ENCODE measurements around the gene RPS19BP1. TPM values are rescaled to one million over a fixed set of nuclear protein-coding genes. Genes with fewer than 3 reads are reported as not detected.

The RPS19BP1 gene
- total RNA-seq, 1 donor from 2014 or later: 58.7 TPM

- no peak overlapping the region for H2AFZ ChIP-seq (ENCODE audit: low read depth, low read length)
Observed at GRCh38 chr22:39535831-39536449, 3.4 kb upstream of the RPS19BP1 start.

GRCh38 chr22:39535357-39535725 lies 2.8 kb upstream of the RPS19BP1 start:
- DNase-seq (ENCODE audit: low read depth): no peak
- FAIRE-seq: no peak
- no peak for TF ChIP-seq EZH2 (IDR thresholded peaks at IDR 0.05; ENCODE audit: insufficient read depth, low read length)
- no peak for TF ChIP-seq CTCF (IDR thresholded peaks at IDR 0.05; ENCODE audit: insufficient read depth, low read depth, low read length)
- H2AFZ ChIP-seq (ENCODE audit: low read depth, low read length): no peak overlapping the region
- H3K4me2 ChIP-seq (ENCODE audit: low read length): no peak overlapping the region
- no peaks in the 10 kb centered on the region for H3K36me3 ChIP-seq (ENCODE audit: insufficient read depth, low read length)
- peaks cover 22% of the 10 kb centered on the region for H3K79me2 ChIP-seq (ENCODE audit: insufficient read depth, low read length)
- H3K4me3 ChIP-seq (ENCODE audit: insufficient read depth, low read depth, low read length): no peak overlapping the region
- peak overlapping the region; percentile 26 for H3K9ac ChIP-seq (ENCODE audit: low read length)
- H4K20me1 ChIP-seq (ENCODE audit: insufficient read depth, low read length): peaks cover 18% of the 10 kb centered on the region
- Mint-ChIP-seq H3K27me3 (ENCODE audit: low read depth, unreplicated experiment) (peaks cover 6% of the 10 kb centered on the region), H3K4me1 (ENCODE audit: low read depth, unreplicated experiment) (peaks cover 12% of the 10 kb centered on the region), H3K4me3 (ENCODE audit: unreplicated experiment) (no peak overlapping the region), H3K27ac (ENCODE audit: unreplicated experiment) (no peak overlapping the region), H3K9me3 (ENCODE audit: unreplicated experiment) (no peaks in the 10 kb centered on the region), H3K36me3 (ENCODE audit: low read depth, unreplicated experiment) (no peaks in the 10 kb centered on the region)
- no peaks in the 10 kb centered on the region for H3K9me3 ChIP-seq (ENCODE audit: insufficient read depth, low read depth, low read length)
- peaks cover 22% of the 10 kb centered on the region for H3K4me1 ChIP-seq (ENCODE audit: insufficient read depth, low read length)
- H3K27me3 ChIP-seq (ENCODE audit: insufficient read depth, low read length): no peaks in the 10 kb centered on the region
- H3K27ac ChIP-seq (ENCODE audit: low read depth, low read length): no peak overlapping the region

More at GRCh38 chr22:39535831-39536449, 3.4 kb upstream of the RPS19BP1 start:
- Histone ChIP-seq H4K20me1 (ENCODE audit: insufficient read depth, low read length) (peaks cover 12% of the 10 kb centered on the region), H3K79me2 (ENCODE audit: insufficient read depth, low read length) (peaks cover 16% of the 10 kb centered on the region), H3K9ac (ENCODE audit: low read length) (no peak overlapping the region), H3K27ac (ENCODE audit: low read depth, low read length) (no peak overlapping the region), H3K36me3 (ENCODE audit: insufficient read depth, low read length) (no peaks in the 10 kb centered on the region), H3K4me1 (ENCODE audit: insufficient read depth, low read length) (peaks cover 18% of the 10 kb centered on the region), H3K27me3 (ENCODE audit: insufficient read depth, low read length) (no peaks in the 10 kb centered on the region), H3K9me3 (ENCODE audit: insufficient read depth, low read depth, low read length) (no peaks in the 10 kb centered on the region), H3K4me2 (ENCODE audit: low read length) (no peak overlapping the region), H3K4me3 (ENCODE audit: insufficient read depth, low read depth, low read length) (no peak overlapping the region)
- TF ChIP-seq EZH2 (IDR thresholded peaks at IDR 0.05; ENCODE audit: insufficient read depth, low read length): no peak
- TF ChIP-seq CTCF (IDR thresholded peaks at IDR 0.05; ENCODE audit: insufficient read depth, low read depth, low read length): no peak
- FAIRE-seq: no peak
- Mint-ChIP-seq H3K27me3 (ENCODE audit: low read depth, unreplicated experiment) (peaks cover 10% of the 10 kb centered on the region), H3K27ac (ENCODE audit: unreplicated experiment) (no peak overlapping the region), H3K4me3 (ENCODE audit: unreplicated experiment) (no peak overlapping the region), H3K4me1 (ENCODE audit: low read depth, unreplicated experiment) (peaks cover 8% of the 10 kb centered on the region), H3K9me3 (ENCODE audit: unreplicated experiment) (no peaks in the 10 kb centered on the region), H3K36me3 (ENCODE audit: low read depth, unreplicated experiment) (no peaks in the 10 kb centered on the region)
- DNase-seq (ENCODE audit: low read depth): no peak

All from astrocyte (in vitro differentiated cells and primary cell).